Endothelial cell of umbilical vein (primary cell): ENCODE data around the gene GPR183.

ENCODE experiments used
- EZH2 ChIP-seq: IDR thresholded peaks from 2 replicates; pipeline ENCODE4 v1.6.1; 2012; ENCODE audit warnings: borderline replicate concordance, low read depth, mild to moderate bottlenecking, moderate library complexity, low read length, inconsistent platforms; ENCODE audit not compliant: severe bottlenecking
- FOS ChIP-seq: IDR thresholded peaks from 2 replicates; pipeline ENCODE4 v1.6.1; 2011; ENCODE audit warnings: mild to moderate bottlenecking, low read length, moderate library complexity, borderline replicate concordance; ENCODE audit not compliant: insufficient read depth
- POLR2A ChIP-seq: IDR thresholded peaks from 2 replicates; pipeline ENCODE4 v1.6.1; 2012; ENCODE audit warnings: low read depth, mild to moderate bottlenecking, control low read depth, low read length
- TF ChIP-seq, protein P1 (sequence below), 2 donors: IDR thresholded peaks; 1 replicate in 1 of 2; 2 replicates in 1 of 2; pipeline ENCODE4 v1.5.1; 2011; ENCODE audit warnings: low read length in 2 of 2, mild to moderate bottlenecking in 2 of 2, moderate library complexity in 2 of 2, control low read depth in 1 of 2, inconsistent platforms in 1 of 2, low read depth in 1 of 2; ENCODE audit not compliant: insufficient read depth in 1 of 2; ENCODE audit errors: extremely low read depth in 1 of 2

DNA sequence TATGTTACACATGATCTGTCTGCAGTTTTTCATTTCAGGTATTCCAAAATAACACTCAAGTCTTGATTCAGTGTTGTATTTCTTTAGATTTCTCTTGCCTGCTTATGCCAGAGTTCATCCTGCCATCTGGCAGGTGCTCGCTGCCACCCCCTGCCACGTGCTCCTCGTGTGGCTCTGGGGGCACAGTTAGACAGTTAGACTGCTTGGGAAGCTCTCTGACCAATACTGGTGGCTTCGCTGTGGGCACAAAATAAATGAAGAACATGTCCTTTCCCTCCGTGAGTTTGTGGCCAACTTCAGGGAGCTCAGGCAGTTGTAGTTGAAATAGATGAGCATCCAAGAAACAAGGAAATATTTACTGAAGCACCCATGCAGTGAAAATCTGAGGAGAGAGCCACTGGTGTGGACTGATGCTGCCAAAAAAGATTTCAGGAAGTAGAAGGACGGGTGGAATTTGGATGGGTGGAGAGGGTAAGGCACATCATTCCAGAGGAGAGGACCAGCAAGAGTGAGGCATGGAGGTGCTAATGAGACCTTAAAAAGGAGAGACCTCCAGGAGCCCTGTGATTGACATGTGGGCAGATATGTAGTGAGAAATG lies 37.5 kb upstream of the GPR183 start:
- TF ChIP-seq POLR2A (no peak), FOS (no peak), EZH2 (no peak)
- TF ChIP-seq, protein P1, sequence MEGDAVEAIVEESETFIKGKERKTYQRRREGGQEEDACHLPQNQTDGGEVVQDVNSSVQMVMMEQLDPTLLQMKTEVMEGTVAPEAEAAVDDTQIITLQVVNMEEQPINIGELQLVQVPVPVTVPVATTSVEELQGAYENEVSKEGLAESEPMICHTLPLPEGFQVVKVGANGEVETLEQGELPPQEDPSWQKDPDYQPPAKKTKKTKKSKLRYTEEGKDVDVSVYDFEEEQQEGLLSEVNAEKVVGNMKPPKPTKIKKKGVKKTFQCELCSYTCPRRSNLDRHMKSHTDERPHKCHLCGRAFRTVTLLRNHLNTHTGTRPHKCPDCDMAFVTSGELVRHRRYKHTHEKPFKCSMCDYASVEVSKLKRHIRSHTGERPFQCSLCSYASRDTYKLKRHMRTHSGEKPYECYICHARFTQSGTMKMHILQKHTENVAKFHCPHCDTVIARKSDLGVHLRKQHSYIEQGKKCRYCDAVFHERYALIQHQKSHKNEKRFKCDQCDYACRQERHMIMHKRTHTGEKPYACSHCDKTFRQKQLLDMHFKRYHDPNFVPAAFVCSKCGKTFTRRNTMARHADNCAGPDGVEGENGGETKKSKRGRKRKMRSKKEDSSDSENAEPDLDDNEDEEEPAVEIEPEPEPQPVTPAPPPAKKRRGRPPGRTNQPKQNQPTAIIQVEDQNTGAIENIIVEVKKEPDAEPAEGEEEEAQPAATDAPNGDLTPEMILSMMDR (IDR thresholded peaks at IDR 0.05; ENCODE audit: extremely low read depth in 1 of 2, insufficient read depth in 1 of 2, low read depth in 1 of 2, low read length in 2 of 2) = no peak
